Stimulated activated CD4-positive, alpha-beta T cell treated with anti-CD3 and anti-CD28 coated beads, Interleukin-4, amount 100 ng/mL, for 24 hours (primary cell): ENCODE measurements around the gene GIGYF2.
"Not testable (repeated sequence)": the region's sequence is repeated elsewhere in the genome, so short reads cannot be mapped to it uniquely, and the experiment has no call there.

ENCODE experiments used
- DNase-seq: peaks from one replicate; pipeline ENCODE4 v3.0.0-alpha.2; 2020

The GIGYF2 gene

DNA sequence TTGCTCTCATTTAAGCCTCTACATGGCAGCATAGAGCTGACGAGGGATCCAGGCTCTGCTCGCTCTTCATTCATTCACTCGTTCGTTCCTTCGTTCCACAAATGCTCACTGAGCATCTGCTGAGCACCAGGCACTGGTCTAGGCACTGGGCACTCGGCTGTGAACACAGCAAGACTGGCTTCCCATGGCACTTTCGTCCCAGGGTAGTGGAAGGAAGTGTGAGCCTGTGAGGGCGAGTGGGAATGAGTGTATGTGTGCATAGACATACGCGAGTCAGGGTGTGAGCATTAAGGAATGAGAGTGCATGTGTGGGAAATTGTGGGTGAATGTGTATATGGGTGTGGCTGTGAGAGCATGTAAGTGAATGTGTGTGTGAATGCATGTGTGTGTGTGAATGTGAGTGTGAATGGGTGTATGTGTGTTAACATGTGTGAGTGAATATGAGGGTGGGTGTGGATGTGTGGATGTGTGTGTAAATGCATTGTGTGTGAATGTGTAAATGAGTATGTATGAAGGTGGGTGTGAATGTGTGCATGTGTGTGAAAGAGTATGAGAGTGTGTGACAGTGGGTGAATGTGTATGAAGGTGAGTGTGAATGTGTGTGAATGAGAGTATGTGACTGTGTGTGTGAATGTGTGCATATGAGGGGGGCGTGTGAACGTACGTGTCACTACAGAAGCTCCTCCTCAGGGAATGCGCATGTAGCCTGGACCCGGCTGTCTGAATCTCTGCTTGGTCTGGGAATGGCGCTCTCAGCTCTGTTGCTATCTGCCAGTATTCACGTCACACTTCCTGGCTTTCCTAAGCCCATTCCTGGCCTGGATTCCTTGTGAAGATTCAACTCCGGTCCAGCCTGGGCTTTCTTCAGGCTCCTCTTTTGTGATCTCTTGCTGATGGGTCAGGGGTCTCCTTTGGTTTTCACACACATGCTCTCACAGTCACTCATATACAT, 201.7 kb downstream of the GIGYF2 start:
- no peak for DNase-seq

- no peak for DNase-seq
Measured at GRCh38 chr2:232900811-232901735, 203.9 kb downstream of the GIGYF2 start.

DNA sequence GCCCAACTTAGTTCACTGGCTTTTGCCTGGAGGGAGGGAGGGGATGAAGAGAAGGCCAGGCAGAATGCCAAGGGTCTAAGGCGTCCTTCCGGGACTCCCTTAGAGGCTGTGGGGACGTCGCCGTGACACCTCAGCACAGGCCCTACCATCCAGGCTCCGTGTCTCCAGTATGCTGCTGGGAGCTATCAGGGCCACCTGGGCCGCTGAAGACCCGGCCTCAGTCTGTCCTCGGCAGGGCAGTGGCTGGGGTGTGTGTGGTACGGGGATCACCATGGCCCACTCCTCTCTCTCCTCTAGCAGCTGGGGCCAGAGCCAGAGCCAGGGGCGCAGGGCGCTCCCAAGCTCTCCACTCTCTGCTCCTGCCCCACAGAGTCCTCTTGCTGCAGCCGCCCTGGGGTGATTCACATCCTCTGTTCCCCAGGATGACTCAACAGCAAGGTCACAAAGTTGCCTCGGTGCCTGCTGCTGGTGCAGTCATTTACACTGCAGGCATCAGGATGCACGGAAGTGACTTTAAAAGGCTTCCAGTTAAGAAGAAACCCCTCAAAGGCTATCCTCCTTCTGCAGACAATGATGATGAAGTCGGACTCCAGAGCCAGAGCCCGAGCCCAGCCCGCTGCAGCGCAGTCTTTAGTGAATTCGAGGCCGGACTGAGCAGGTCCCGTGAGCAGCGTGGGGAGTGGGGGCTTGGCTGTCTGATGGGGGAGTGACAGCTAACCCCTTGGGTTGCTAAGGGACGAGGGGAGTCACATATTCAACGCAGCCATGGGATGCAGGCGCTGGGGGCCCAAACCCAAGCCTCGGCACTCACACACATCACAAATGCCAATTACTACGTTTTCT, 204.8 kb downstream of the GIGYF2 start:
- peak; percentile 46 for DNase-seq

DNA sequence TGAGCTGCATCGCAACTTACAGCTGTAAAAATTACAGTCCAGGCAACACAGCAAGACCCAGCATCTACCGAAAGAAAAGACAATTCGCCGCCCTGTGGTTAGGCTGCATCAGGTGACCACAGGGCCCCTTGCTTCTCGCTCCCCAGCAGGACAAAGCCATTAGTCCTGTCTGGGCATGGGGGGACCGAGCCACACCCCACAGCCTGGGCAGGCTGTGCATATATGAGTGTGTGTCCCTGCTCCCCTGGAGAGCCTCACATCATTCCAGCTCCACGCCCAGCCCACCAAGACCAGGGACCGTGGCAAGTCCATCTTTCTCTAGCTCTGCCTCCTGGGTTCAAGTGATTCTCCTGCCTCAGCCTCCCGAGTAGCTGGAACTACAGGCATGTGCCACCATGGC, 206.9 kb downstream of the GIGYF2 start:
- DNase-seq = no peak

DNA sequence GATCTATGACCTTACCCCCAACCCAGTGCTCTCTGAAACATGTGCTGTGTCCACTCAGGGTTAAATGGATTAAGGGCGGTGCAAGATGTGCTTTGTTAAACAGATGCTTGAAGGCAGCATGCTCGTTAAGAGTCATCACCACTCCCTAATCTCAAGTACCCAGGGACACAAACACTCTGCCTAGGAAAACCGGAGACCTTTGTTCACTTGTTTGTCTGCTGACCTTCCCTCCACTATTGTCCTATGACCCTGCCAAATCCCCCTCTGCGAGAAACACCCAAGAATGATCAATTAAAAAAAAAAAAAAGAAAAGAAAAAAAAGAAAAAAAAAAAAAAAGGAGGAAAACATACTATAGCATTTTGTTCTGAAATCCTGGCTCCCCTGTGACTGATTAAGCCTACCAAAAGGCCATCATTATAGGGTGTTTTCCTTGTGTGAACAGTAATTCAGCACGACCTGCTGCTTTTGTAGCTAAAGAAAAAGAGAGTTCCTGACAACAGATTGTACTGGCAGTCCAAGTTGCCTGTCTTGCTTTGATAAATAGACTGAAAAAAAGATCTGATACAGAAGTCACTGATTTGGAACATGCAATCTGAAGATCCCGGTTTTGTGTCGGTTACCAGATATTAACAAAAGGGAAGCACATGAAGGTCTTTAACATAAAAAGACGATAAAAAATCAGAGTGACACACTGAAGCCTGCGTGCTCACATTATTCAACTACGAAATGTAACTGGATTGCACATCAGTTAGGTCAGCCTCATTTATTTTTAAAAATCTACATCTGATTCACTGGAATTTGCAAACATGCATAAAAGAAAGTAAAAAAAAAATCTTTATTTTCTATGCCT, 210.0 kb downstream of the GIGYF2 start:
- not testable (repeated sequence) for DNase-seq

GRCh38 chr2:232907718-232908085, 210.6 kb downstream of the GIGYF2 start:
- DNase-seq = not testable (repeated sequence)

- DNase-seq = no peak
Measured at GRCh38 chr2:232908695-232909094, 211.6 kb downstream of the GIGYF2 start.
